WTC11 (cell line): ENCODE results near the gene GUCD1. TPM values are rescaled to one million over a fixed set of nuclear protein-coding genes. Genes with fewer than 3 reads are reported as not detected.

Experiments used
- ATAC-seq: fragments of 200-7000 bp; cut with Tn5 transposase; 2 replicates; pipeline ENCODE4 v1.10.0; 2021; ENCODE audit warnings: mild to moderate bottlenecking, moderate library complexity
- CTCF ChIA-PET: fragments of 300-600 bp; sonication (Branson Sonifier 250); formaldehyde crosslinking; loops from one replicate; lab custom pipeline; 2021; ENCODE audit warnings: antibody characterized with exemption; lab: Charles Lee
- POLR2A ChIA-PET: fragments of 350-600 bp; sonication (Branson Sonifier 250); formaldehyde crosslinking; loops from one replicate; lab custom pipeline; 2021; ENCODE audit warnings: antibody characterized with exemption; lab: Charles Lee
- DNase-seq: peaks from one replicate; pipeline ENCODE4 v3.0.0; 2021; ENCODE audit warnings: low spot score
- H3K27ac Mint-ChIP-seq: 2 replicates; pipeline ENCODE4 v1.8.0; 2021; ENCODE audit warnings: mixed read lengths
- H3K27me3 Mint-ChIP-seq: 2 replicates; pipeline ENCODE4 v1.8.0; 2021; ENCODE audit warnings: low read depth, mild to moderate bottlenecking, moderate library complexity, mixed read lengths
- H3K36me3 Mint-ChIP-seq: 2 replicates; pipeline ENCODE4 v1.8.0; 2021; ENCODE audit warnings: mixed read lengths
- H3K4me1 Mint-ChIP-seq: 2 replicates; pipeline ENCODE4 v1.8.0; 2022; ENCODE audit warnings: mixed read lengths
- H3K4me3 Mint-ChIP-seq: 2 replicates; pipeline ENCODE4 v1.8.0; 2021; ENCODE audit warnings: mild to moderate bottlenecking, moderate library complexity, mixed read lengths
- H3K9me3 Mint-ChIP-seq: 2 replicates; pipeline ENCODE4 v1.8.0; 2021; ENCODE audit warnings: mixed read lengths
- ATF6 ChIP-seq: sonication (generic); formaldehyde crosslinking; IDR thresholded peaks from 2 replicates; pipeline ENCODE4 v1.8.1; 2023; ENCODE audit warnings: mild to moderate bottlenecking, missing genetic modification reagents
- FOXP4 ChIP-seq: sonication (generic); formaldehyde crosslinking; IDR thresholded peaks from 2 replicates; pipeline ENCODE4 v1.8.0; 2022; ENCODE audit warnings: mild to moderate bottlenecking, missing genetic modification reagents
- MXD4 ChIP-seq: fragments of 250-450 bp; sonication (Bioruptor Pico); IDR thresholded peaks from 2 replicates; pipeline ENCODE4 v1.8.0; 2021; ENCODE audit warnings: mild to moderate bottlenecking, moderate library complexity, borderline replicate concordance
- NFATC4 ChIP-seq: fragments of 250-450 bp; sonication (Bioruptor Pico); IDR thresholded peaks from 2 replicates; pipeline ENCODE4 v1.9.0; 2021; ENCODE audit warnings: mild to moderate bottlenecking
- NR1H2 ChIP-seq: sonication (generic); formaldehyde crosslinking; IDR thresholded peaks from 2 replicates; pipeline ENCODE4 v1.9.0; 2021; ENCODE audit warnings: mild to moderate bottlenecking, moderate library complexity, missing genetic modification reagents
- SMAD4 ChIP-seq: sonication (generic); formaldehyde crosslinking; IDR thresholded peaks from 2 replicates; pipeline ENCODE4 v1.8.0; 2022; ENCODE audit warnings: mild to moderate bottlenecking, missing genetic modification reagents
- SOX15 ChIP-seq: fragments of 250-450 bp; sonication (Bioruptor Pico); IDR thresholded peaks from 2 replicates; pipeline ENCODE4 v1.9.0; 2021; ENCODE audit warnings: mild to moderate bottlenecking
- TEAD1 ChIP-seq: sonication (generic); formaldehyde crosslinking; IDR thresholded peaks from 2 replicates; pipeline ENCODE4 v1.8.0; 2022; ENCODE audit warnings: mild to moderate bottlenecking, missing genetic modification reagents
- TEAD4 ChIP-seq: sonication (generic); formaldehyde crosslinking; IDR thresholded peaks from 2 replicates; pipeline ENCODE4 v1.8.0; 2022; ENCODE audit warnings: mild to moderate bottlenecking, missing genetic modification reagents
- ZBTB21 ChIP-seq: sonication (generic); formaldehyde crosslinking; IDR thresholded peaks from 2 replicates; pipeline ENCODE4 v1.8.1; 2023; ENCODE audit warnings: mild to moderate bottlenecking, missing genetic modification reagents, borderline replicate concordance
- ZNF138 ChIP-seq: sonication (generic); formaldehyde crosslinking; conservative IDR thresholded peaks from 2 replicates; pipeline ENCODE4 v1.8.1; 2022; ENCODE audit warnings: mild to moderate bottlenecking, moderate library complexity, missing genetic modification reagents
- ZNF281 ChIP-seq: sonication (generic); formaldehyde crosslinking; IDR thresholded peaks from 2 replicates; pipeline ENCODE4 v1.8.0; 2023; ENCODE audit warnings: mild to moderate bottlenecking, missing genetic modification reagents
- ZNF317 ChIP-seq: sonication (generic); formaldehyde crosslinking; IDR thresholded peaks from 2 replicates; pipeline ENCODE4 v1.8.1; 2023; ENCODE audit warnings: low read depth, mild to moderate bottlenecking, moderate library complexity, missing genetic modification reagents, borderline replicate concordance
- ZNF512 ChIP-seq: sonication (generic); formaldehyde crosslinking; IDR thresholded peaks from 2 replicates; pipeline ENCODE4 v1.8.1; 2022; ENCODE audit warnings: missing genetic modification reagents, borderline replicate concordance
- total RNA-seq: library from RNA; stranded (reverse); gene quantifications from 3 replicates; pipeline ENCODE4 v1.2.3, GENCODE V29; 2021
- TF ChIP-seq, protein P1 (sequence below): fragments of 250-450 bp; sonication (Bioruptor Pico); IDR thresholded peaks from 2 replicates; pipeline ENCODE4 v1.9.0; 2021; ENCODE audit warnings: mild to moderate bottlenecking
- TF ChIP-seq, protein P2 (sequence below): fragments of 250-450 bp; sonication (Bioruptor Pico); conservative IDR thresholded peaks from 2 replicates; pipeline ENCODE4 v1.9.0; 2021; ENCODE audit warnings: mild to moderate bottlenecking
- TF ChIP-seq, protein P3 (sequence below): sonication (generic); formaldehyde crosslinking; conservative IDR thresholded peaks from 2 replicates; pipeline ENCODE4 v1.8.1; 2022; ENCODE audit warnings: mild to moderate bottlenecking, missing genetic modification reagents
- TF ChIP-seq, protein P4 (sequence below): fragments of 250-450 bp; sonication (Bioruptor Pico); IDR thresholded peaks from 2 replicates; pipeline ENCODE4 v1.9.0; 2021; ENCODE audit warnings: mild to moderate bottlenecking, borderline replicate concordance

Gene GUCD1
- total RNA-seq, 1 experiment from 2014 or later: 105 TPM

GRCh38 chr22:24591286-24591830 is 36.4 kb upstream of the GUCD1 start:
- ChIA-PET CTCF (interaction anchor here (3.3 kb wide), 1 partner anchor 181 kb away, joined by 9 read pairs; no protein-coding TSS in a partner anchor), POLR2A (no interaction called here)
- TF ChIP-seq ZBTB21 (CRISPR knock-in tag) (no peak), SOX15 (CRISPR knock-in tag) (no peak), ZNF281 (CRISPR knock-in tag) (no peak), TEAD1 (CRISPR knock-in tag) (no peak), TEAD4 (CRISPR knock-in tag) (no peak), NFATC4 (CRISPR knock-in tag) (no peak), ZNF317 (CRISPR knock-in tag) (no peak)
- TF ChIP-seq, protein P1, sequence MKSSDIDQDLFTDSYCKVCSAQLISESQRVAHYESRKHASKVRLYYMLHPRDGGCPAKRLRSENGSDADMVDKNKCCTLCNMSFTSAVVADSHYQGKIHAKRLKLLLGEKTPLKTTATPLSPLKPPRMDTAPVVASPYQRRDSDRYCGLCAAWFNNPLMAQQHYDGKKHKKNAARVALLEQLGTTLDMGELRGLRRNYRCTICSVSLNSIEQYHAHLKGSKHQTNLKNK (CRISPR knock-in tag): no peak
- TF ChIP-seq, protein P2, sequence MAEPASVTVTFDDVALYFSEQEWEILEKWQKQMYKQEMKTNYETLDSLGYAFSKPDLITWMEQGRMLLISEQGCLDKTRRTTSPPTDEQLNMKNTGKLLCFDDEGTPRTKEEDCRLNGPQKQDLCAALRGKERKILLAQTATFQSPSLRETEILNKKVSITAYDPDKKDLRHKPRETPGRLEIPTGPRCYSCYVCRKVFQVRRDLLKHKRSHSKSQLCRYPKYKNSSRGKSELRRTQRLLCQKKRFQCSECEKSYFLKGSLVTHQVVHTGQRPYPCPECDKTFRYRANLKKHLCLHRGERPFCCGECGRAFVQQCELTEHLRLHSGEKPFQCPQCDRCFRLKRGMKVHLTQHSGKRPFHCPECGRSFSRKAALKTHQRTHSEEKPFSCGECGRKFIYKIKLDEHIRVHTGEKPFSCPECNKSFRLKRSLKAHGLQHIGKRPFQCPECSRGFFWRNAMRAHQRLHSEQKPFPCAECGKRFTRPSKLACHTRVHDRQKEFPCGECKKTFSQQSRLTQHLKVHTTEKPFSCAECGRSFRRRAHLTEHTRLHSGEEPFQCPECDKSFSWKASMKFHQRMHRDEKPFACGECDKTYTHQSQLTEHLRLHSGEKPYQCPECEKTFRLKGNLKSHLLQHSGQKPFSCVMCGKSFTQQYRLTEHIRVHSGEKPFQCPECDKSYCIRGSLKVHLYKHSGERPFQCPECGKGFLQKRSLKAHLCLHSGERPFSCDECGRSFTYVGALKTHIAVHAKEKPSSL: no peak
- TF ChIP-seq, protein P3, sequence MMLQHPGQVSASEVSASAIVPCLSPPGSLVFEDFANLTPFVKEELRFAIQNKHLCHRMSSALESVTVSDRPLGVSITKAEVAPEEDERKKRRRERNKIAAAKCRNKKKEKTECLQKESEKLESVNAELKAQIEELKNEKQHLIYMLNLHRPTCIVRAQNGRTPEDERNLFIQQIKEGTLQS: no peak
- Mint-ChIP-seq H3K4me1 (peaks cover 12% of the 10 kb centered on the region; the same call in 1 of the 2 replicates), H3K4me3 (peak overlapping the region; percentile 91), H3K27ac (no peak overlapping the region), H3K27me3 (no peaks in the 10 kb centered on the region), H3K36me3 (no peaks in the 10 kb centered on the region), H3K9me3 (no peaks in the 10 kb centered on the region)
- no peak for DNase-seq
- ATAC-seq: no peak

DNA sequence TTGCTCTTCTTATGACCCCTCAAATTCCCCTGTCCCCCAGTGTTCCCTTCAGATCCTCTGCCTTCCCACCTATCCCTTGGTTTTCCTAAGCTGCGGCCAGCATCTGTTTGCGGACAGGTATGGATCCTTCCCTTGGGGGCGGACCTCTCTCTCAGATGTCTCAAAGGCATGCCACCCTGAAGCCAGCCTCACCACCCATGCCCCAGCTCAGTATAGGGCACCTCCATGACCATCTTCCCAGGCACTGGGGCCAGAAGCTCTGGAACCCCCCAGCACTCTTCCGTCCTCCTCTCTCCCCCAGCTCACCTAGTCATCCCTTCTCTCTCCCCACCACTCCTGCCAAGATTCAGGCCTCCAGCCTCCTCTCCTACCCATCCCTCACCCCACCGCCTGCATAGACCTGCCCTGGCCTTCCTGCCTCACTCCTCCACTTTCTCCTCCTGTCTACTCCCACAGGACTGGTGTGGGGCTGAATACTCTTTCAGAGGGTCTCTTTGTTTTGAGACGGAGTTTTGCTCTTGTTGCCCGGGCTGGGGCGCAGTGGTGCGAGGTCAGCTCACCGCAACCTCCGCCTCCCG is 35.7 kb upstream of the GUCD1 start:
- Mint-ChIP-seq H3K36me3 (no peaks in the 10 kb centered on the region), H3K4me1 (peaks cover 12% of the 10 kb centered on the region; the same call in 1 of the 2 replicates), H3K4me3 (no peak overlapping the region), H3K27ac (no peak overlapping the region), H3K9me3 (no peaks in the 10 kb centered on the region), H3K27me3 (no peaks in the 10 kb centered on the region)
- ATAC-seq: no peak
- no peak for DNase-seq
- ChIA-PET CTCF (interaction anchor here (3.3 kb wide), 1 partner anchor 182 kb away, joined by 9 read pairs; no protein-coding TSS in a partner anchor), POLR2A (no interaction called here)
- no peak for TF ChIP-seq ATF6 (CRISPR knock-in tag)
- no peak for TF ChIP-seq ZNF512
- no peak for TF ChIP-seq NR1H2 (CRISPR knock-in tag)
- no peak for TF ChIP-seq ZNF138
- TF ChIP-seq, protein P4, sequence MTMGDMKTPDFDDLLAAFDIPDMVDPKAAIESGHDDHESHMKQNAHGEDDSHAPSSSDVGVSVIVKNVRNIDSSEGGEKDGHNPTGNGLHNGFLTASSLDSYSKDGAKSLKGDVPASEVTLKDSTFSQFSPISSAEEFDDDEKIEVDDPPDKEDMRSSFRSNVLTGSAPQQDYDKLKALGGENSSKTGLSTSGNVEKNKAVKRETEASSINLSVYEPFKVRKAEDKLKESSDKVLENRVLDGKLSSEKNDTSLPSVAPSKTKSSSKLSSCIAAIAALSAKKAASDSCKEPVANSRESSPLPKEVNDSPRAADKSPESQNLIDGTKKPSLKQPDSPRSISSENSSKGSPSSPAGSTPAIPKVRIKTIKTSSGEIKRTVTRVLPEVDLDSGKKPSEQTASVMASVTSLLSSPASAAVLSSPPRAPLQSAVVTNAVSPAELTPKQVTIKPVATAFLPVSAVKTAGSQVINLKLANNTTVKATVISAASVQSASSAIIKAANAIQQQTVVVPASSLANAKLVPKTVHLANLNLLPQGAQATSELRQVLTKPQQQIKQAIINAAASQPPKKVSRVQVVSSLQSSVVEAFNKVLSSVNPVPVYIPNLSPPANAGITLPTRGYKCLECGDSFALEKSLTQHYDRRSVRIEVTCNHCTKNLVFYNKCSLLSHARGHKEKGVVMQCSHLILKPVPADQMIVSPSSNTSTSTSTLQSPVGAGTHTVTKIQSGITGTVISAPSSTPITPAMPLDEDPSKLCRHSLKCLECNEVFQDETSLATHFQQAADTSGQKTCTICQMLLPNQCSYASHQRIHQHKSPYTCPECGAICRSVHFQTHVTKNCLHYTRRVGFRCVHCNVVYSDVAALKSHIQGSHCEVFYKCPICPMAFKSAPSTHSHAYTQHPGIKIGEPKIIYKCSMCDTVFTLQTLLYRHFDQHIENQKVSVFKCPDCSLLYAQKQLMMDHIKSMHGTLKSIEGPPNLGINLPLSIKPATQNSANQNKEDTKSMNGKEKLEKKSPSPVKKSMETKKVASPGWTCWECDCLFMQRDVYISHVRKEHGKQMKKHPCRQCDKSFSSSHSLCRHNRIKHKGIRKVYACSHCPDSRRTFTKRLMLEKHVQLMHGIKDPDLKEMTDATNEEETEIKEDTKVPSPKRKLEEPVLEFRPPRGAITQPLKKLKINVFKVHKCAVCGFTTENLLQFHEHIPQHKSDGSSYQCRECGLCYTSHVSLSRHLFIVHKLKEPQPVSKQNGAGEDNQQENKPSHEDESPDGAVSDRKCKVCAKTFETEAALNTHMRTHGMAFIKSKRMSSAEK: no peak
- no peak for TF ChIP-seq FOXP4 (CRISPR knock-in tag)
- TF ChIP-seq SMAD4 (CRISPR knock-in tag): no peak
- TF ChIP-seq MXD4 (CRISPR knock-in tag): no peak
